PC-3 (cell line): ENCODE results near the gene HMG20A. TPM values are rescaled to one million over a fixed set of nuclear protein-coding genes. Genes with fewer than 3 reads are reported as not detected.

Source experiments
- ATAC-seq: fragments of 200-7000 bp; cut with Tn5 transposase; 2 replicates; pipeline ENCODE4 v1.9.1; 2020; ENCODE audit warnings: mild to moderate bottlenecking, moderate library complexity
- BruUV-seq: library from RNA; stranded (reverse); fragments of 400-500 nt; replicated peaks from 2 replicates; lab custom pipeline; 2021; lab: Mats Ljungman, UMichigan
- CTCF ChIA-PET: fragments of 300-600 bp; sonication (Branson Sonifier 250); formaldehyde crosslinking; loops from one replicate; lab custom pipeline; 2022; ENCODE audit warnings: antibody characterized with exemption; lab: Charles Lee
- POLR2A ChIA-PET: fragments of 300-600 bp; sonication (Branson Sonifier 250); formaldehyde crosslinking; loops from one replicate; lab custom pipeline; 2022; ENCODE audit warnings: antibody characterized with exemption; ENCODE audit not compliant: unreplicated experiment; lab: Charles Lee
- DNase-seq: peaks from one replicate; pipeline ENCODE4 v3.0.0-alpha.2; 2015
- H2AFZ ChIP-seq: fragments of 300-600 bp; sonication (generic); 2 replicates; pipeline ENCODE4 v1.6.0; 2016; ENCODE audit warnings: antibody characterized with exemption, low read length
- H3F3A ChIP-seq: fragments of 300-600 bp; sonication (generic); one replicate; pipeline ENCODE4 v1.6.0; 2017; ENCODE audit warnings: antibody characterized with exemption, low read length, control low read depth, mild to moderate bottlenecking; ENCODE audit not compliant: unreplicated experiment
- H3K27ac ChIP-seq: fragments of 300-600 bp; sonication (generic); 2 replicates; pipeline ENCODE4 v1.5.1; 2016; ENCODE audit warnings: mild to moderate bottlenecking, low read length
- H3K27me3 ChIP-seq: fragments of 300-600 bp; sonication (generic); 2 replicates; pipeline ENCODE4 v1.6.1; 2016; ENCODE audit warnings: low read length, mixed read lengths
- H3K36me3 ChIP-seq: fragments of 300-600 bp; sonication (generic); 2 replicates; pipeline ENCODE4 v1.6.1; 2016; ENCODE audit warnings: low read depth, mixed run types, low read length, mixed read lengths
- H3K4me1 ChIP-seq: fragments of 300-600 bp; sonication (generic); 2 replicates; pipeline ENCODE4 v1.5.1; 2016; ENCODE audit warnings: low read length; ENCODE audit not compliant: insufficient read depth
- H3K4me2 ChIP-seq: fragments of 300-600 bp; sonication (generic); 2 replicates; pipeline ENCODE4 v1.6.0; 2016; ENCODE audit warnings: low read length
- H3K4me3 ChIP-seq: fragments of 300-600 bp; sonication (generic); 2 replicates; pipeline ENCODE4 v1.5.1; 2016; ENCODE audit warnings: mild to moderate bottlenecking, low read length, mixed read lengths
- H3K79me2 ChIP-seq: fragments of 300-600 bp; sonication (generic); 2 replicates; pipeline ENCODE4 v1.6.1; 2017; ENCODE audit warnings: low read length, mixed read lengths
- H3K9ac ChIP-seq: fragments of 300-600 bp; sonication (generic); 2 replicates; pipeline ENCODE4 v1.6.0; 2016; ENCODE audit warnings: mild to moderate bottlenecking, low read length
- H3K9me2 ChIP-seq: fragments of 300-600 bp; sonication (generic); replicated peaks from 2 replicates; pipeline ENCODE4 v1.6.1; 2016; ENCODE audit warnings: mixed run types, low read length, mixed read lengths
- H3K9me3 ChIP-seq: fragments of 300-600 bp; sonication (generic); 2 replicates; pipeline ENCODE4 v1.6.1; 2016; ENCODE audit warnings: low read length, mixed read lengths
- H4K20me1 ChIP-seq: fragments of 300-600 bp; sonication (generic); 2 replicates; pipeline ENCODE4 v1.6.1; 2016; ENCODE audit warnings: low read length, mixed read lengths
- EZH2 ChIP-seq: fragments of 300-600 bp; sonication (generic); IDR thresholded peaks from one replicate; pipeline ENCODE4 v1.6.1; 2017; ENCODE audit warnings: antibody characterized with exemption, mild to moderate bottlenecking, low read length; ENCODE audit not compliant: unreplicated experiment
- EZH2phosphoT487 ChIP-seq: fragments of 300-600 bp; sonication (generic); IDR thresholded peaks from 2 replicates; pipeline ENCODE4 v1.6.1; 2018; ENCODE audit warnings: mild to moderate bottlenecking, antibody characterized with exemption, low read length, borderline replicate concordance
- intact Hi-C: fragments of 100-400 bp; cut with micrococcal nuclease; formaldehyde crosslinking; loops from 2 replicates; pipeline ENCODE4 v1.9.0; 2023
- total RNA-seq: library from RNA; depleted of rRNA; stranded (reverse); fragments of >200 nt; gene quantifications from 2 replicates; pipeline ENCODE4 v1.2.3, GENCODE V29; 2014
- TF ChIP-seq, protein P1 (sequence below): fragments of 300-600 bp; sonication (generic); conservative IDR thresholded peaks from 2 replicates; pipeline ENCODE4 v1.5.1; 2017; ENCODE audit warnings: antibody characterized with exemption, low read depth, mild to moderate bottlenecking, low read length

The HMG20A gene
- total RNA-seq, 1 experiment from 2014 or later, result 17.6 TPM

DNA sequence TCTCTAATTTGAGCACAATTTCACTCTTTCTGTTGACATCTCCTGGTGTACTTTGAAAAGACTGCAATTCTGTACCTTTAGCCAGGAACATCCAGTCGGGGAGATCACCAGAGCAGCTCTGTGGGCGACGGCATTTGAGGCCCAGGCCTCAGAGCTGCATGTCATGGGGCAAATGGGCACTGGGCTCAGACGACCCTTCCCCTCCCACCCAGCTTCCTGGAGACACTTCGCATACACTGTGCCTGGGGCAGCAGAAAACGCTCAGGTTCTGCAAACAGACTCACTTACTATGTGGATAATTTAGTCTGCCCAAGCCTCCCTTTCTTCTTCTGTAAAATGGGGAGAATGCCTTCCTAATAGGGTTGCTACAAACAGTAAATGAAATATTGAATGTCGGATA is 96.9 kb downstream of the HMG20A start:
- Histone ChIP-seq H3K4me1 (peaks cover 6% of the 10 kb centered on the region), H3K4me2 (no peak overlapping the region), H3K27me3 (no peaks in the 10 kb centered on the region), H3K27ac (no peak overlapping the region), H3K9me3 (no peaks in the 10 kb centered on the region), H3F3A (no peaks in the 10 kb centered on the region), H4K20me1 (no peaks in the 10 kb centered on the region), H2AFZ (no peak overlapping the region), H3K9ac (no peak overlapping the region), H3K9me2 (no peaks in the 10 kb centered on the region), H3K79me2 (no peaks in the 10 kb centered on the region), H3K4me3 (no peak overlapping the region), H3K36me3 (no peaks in the 10 kb centered on the region)
- DNase-seq (no peak), ATAC-seq (no peak)
- TF ChIP-seq EZH2phosphoT487 (no peak), EZH2 (no peak)
- TF ChIP-seq, protein P1, sequence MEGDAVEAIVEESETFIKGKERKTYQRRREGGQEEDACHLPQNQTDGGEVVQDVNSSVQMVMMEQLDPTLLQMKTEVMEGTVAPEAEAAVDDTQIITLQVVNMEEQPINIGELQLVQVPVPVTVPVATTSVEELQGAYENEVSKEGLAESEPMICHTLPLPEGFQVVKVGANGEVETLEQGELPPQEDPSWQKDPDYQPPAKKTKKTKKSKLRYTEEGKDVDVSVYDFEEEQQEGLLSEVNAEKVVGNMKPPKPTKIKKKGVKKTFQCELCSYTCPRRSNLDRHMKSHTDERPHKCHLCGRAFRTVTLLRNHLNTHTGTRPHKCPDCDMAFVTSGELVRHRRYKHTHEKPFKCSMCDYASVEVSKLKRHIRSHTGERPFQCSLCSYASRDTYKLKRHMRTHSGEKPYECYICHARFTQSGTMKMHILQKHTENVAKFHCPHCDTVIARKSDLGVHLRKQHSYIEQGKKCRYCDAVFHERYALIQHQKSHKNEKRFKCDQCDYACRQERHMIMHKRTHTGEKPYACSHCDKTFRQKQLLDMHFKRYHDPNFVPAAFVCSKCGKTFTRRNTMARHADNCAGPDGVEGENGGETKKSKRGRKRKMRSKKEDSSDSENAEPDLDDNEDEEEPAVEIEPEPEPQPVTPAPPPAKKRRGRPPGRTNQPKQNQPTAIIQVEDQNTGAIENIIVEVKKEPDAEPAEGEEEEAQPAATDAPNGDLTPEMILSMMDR, result no peak
- POLR2A ChIA-PET, result no interaction called here
- intact Hi-C loops, result no loop called here
- CTCF ChIA-PET, result no interaction called here
- BruUV-seq, result no TSS peak

DNA sequence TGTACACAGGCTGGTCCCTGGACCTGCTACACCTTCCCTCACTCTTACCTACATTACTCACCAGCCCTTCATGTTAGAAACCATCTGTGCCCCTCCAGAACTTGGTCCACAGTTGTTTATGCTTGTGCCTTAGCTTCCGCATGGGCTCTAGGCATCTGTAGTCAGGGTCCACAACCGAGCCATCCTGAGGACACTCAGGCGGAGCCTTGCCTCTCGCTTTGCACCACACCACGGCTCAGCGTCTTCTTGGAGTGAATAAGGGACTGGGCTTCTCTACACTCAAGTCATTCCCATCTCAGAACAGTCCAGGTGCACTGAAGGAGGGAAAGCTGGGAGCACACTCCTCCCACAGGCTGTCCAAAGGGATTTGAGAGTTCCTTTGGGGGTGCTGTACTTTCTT is 97.8 kb downstream of the HMG20A start:
- POLR2A ChIA-PET, result no interaction called here
- DNase-seq (no peak), ATAC-seq (no peak)
- Histone ChIP-seq H3K27ac (no peak overlapping the region), H3K4me1 (peaks cover 6% of the 10 kb centered on the region), H3K27me3 (no peaks in the 10 kb centered on the region), H3K36me3 (no peaks in the 10 kb centered on the region), H3F3A (no peaks in the 10 kb centered on the region), H3K4me2 (no peak overlapping the region), H3K4me3 (no peak overlapping the region), H3K9me2 (no peaks in the 10 kb centered on the region), H3K79me2 (no peaks in the 10 kb centered on the region), H4K20me1 (no peaks in the 10 kb centered on the region), H3K9ac (no peak overlapping the region), H2AFZ (no peak overlapping the region), H3K9me3 (no peaks in the 10 kb centered on the region)
- CTCF ChIA-PET, result no interaction called here
- intact Hi-C loops, result no loop called here
- BruUV-seq, result no TSS peak
- TF ChIP-seq, protein P1, result no peak
- no peak for TF ChIP-seq EZH2phosphoT487
- TF ChIP-seq EZH2, result no peak

DNA sequence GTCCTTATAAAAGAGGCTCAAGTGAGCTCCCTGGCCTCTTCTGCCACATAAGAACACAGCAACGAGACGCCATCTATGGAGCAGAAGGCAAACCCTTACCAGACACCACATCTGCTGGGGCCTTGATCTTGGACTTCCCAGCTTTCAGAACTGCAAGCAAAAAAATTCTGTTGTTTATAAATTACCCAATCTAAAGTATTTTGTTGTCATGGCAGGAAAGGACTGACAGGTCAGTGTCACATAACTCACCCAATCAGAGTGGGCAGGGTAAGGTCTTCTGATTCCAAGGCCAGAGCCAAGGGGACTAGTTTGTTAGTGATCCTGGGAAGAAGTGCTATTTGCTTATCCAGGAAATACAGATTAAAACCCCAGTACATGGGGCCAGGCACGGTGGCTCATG is 98.9 kb downstream of the HMG20A start:
- Histone ChIP-seq H3K27ac (no peak overlapping the region), H3K4me2 (no peak overlapping the region), H3K4me1 (peaks cover 6% of the 10 kb centered on the region), H3K9me2 (no peaks in the 10 kb centered on the region), H3K4me3 (no peak overlapping the region), H4K20me1 (no peaks in the 10 kb centered on the region), H2AFZ (no peak overlapping the region), H3K27me3 (no peaks in the 10 kb centered on the region), H3K79me2 (no peaks in the 10 kb centered on the region), H3K9ac (no peak overlapping the region), H3K9me3 (no peaks in the 10 kb centered on the region), H3K36me3 (no peaks in the 10 kb centered on the region), H3F3A (no peaks in the 10 kb centered on the region)
- TF ChIP-seq, protein P1, result no peak
- no peak for TF ChIP-seq EZH2phosphoT487
- no peak for TF ChIP-seq EZH2
- intact Hi-C loops, result no loop called here
- ChIA-PET POLR2A (no interaction called here), CTCF (no interaction called here)
- no TSS peak for BruUV-seq
- DNase-seq, result no peak
- ATAC-seq, result no peak
